Measurements from ENCODE around the gene ARHGAP6. TPM values are rescaled to one million over a fixed set of nuclear protein-coding genes. Genes with fewer than 3 reads are reported as not detected.

Gene ARHGAP6
- 10 to 100 TPM in 1 of 2 donors, 1 to 10 TPM in 1; 5.7 to 11.8 TPM for total RNA-seq
- 4.8 TPM for polyA plus RNA-seq (ENCODE audit: insufficient read depth, low read depth, low replicate concordance)
- long read RNA-seq, donor 1, result 0 reads
- long read RNA-seq, donor 2, result 0 reads

DNA sequence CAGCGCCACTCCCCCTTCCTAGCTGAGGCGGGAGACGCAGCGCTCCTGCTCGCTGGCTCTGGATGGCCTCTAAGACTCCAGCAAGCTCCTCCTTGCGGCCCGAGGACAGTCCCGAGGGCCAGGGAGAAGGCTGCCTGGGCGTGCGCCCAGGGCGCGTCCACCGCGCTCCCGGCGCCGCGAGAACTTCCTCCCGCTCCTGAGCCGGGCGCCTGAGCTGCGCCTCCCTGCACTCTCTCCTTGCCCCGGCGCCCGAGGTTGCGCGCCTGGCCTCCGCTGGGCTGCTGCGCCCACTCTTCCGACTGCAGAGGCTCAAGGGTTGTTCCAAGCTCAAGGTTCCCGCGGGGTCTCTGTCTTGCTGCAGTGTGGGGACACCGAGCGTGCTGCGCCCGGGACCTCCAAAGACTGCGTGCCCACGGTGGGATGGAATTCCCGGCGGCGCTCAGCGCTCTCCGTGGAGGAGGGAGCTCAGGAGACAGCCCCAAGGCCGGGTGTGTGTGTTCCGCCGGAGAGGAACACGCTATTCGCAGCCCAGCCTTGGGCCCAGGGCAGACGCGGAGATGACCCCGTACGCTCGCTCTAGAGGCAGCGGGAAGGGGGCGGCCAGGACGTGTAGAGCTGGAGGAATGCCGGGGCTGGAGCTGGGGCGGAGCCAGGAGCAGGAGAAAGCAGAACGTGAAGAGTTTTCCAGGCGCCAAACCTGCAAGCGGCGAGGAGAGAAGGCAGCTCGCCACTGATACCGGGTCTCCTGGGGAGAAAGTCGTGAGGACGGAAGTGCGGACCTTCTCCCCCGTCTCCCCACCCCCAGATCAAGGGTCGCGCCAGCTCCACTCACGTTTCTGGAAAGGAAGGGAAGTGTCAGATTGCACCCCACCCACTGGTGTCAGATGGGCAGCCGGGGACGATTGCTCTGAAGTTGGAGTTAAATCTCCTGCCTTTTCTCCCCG is at the start of gene ARHGAP6:
Gene ARHGAP6 (minus strand): TSS at position 753 of the 944 bp plus-strand sequence. CDS start 1,092 bp downstream, outside the sequence.
- DNase-seq, result peak; percentile 50
- WGBS, 2 donors, result 2% methylated on average over 24 of the region's 74 CpGs; no CpG with 5 or more reads in 1 of the 2 donors
- H3K9me3 ChIP-seq, result no peaks in the 10 kb centered on the region
- H3K27me3 ChIP-seq, result no peaks in the 10 kb centered on the region
- TF ChIP-seq CTCF (IDR thresholded peaks at IDR 0.05) (no peak), POLR2A (IDR thresholded peaks at IDR 0.05) (no peak)
- H3K27ac ChIP-seq, result no peak within 1 kb of the TSS
- no peaks in the 10 kb centered on the region for H3K4me1 ChIP-seq
- H3K36me3 ChIP-seq (ENCODE audit: low read depth, missing control alignments), result no peaks in the 10 kb centered on the region
- H3K4me3 ChIP-seq, result peak within 1 kb of the TSS; percentile 21 to 38
- intact Hi-C loops (cut with DNase I; ENCODE audit: low total_unique reads), result no loop called here

DNA sequence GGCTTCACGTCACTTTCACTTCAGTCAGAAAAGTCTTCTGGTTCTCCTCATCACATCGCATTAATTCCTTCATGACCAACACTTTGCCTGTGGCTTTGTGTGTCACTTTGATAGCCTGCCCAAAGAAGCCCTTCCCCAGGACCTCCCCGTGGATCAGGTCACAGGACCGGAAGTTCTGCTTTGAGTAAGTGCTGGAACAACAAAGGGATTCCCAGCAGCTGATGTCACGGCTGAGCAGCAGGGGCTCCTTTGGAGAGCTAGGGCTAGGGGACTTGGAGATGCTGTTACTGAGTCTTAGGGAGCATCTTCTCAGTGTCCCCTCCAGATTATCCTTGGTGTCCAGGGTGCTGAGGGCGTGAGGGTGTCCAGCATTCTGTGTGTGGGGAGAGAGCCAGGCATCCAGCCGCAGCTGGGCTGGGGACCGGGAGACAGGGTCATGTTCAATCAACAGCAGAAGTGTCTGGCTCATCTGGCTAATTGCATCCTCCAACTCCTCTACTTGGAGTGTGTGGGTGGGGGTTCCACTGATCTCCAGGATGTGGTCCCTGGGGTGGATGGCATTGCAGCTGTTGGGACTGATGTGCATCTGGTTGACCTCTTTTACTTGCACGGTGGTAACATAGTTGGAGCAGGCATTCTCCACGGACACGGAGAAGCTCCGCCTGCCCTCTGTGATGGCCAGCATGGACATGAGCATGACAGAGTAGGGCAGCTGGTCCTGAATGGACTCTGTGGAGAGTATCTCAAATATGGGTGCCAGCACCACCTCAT is 39.2 kb upstream of the ARHGAP6 start:
- Histone ChIP-seq H3K27ac (no peak overlapping the region), H3K9me3 (no peaks in the 10 kb centered on the region), H3K36me3 (ENCODE audit: low read depth, missing control alignments) (no peaks in the 10 kb centered on the region), H3K4me3 (no peak overlapping the region), H3K27me3 (no peaks in the 10 kb centered on the region), H3K4me1 (peaks cover 3% of the 10 kb centered on the region)
- 72 to 83% methylated on average over 5 to 7 of the region's 12 CpGs for WGBS, 2 donors
- TF ChIP-seq POLR2A (IDR thresholded peaks at IDR 0.05) (no peak), CTCF (IDR thresholded peaks at IDR 0.05) (no peak)
- intact Hi-C loops (cut with DNase I; ENCODE audit: low total_unique reads), result no loop called here
- no peak for DNase-seq

DNA sequence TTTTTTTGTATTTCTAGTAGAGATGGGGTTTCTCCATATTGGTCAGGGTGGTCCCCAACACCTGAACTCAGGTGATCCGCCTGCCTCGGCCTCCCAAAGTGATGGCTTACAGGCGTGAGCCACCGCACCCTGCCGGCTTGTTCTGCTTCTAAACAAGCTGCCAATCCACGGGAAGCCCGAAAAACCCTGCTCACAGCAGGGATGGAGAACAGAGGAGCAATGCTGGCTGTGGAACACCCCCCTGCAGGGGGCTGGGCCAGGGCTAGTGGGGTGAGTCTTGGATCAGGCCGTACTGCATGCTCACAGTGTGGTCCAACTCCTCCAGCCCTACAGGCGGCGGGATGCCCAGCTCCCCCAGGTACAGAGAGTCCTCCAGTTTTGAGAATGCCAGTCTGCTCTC is 38.1 kb upstream of the ARHGAP6 start:
- Histone ChIP-seq H3K9me3 (no peaks in the 10 kb centered on the region), H3K4me1 (peaks cover 3% of the 10 kb centered on the region), H3K36me3 (ENCODE audit: low read depth, missing control alignments) (no peaks in the 10 kb centered on the region), H3K27ac (no peak overlapping the region), H3K4me3 (no peak overlapping the region), H3K27me3 (no peaks in the 10 kb centered on the region)
- intact Hi-C loops (cut with DNase I; ENCODE audit: low total_unique reads), result no loop called here
- DNase-seq, result no peak
- WGBS, 2 donors, result 92 to 100% methylated on average over 2 to 10 of the region's 10 CpGs
- TF ChIP-seq CTCF (IDR thresholded peaks at IDR 0.05) (no peak), POLR2A (IDR thresholded peaks at IDR 0.05) (no peak)

DNA sequence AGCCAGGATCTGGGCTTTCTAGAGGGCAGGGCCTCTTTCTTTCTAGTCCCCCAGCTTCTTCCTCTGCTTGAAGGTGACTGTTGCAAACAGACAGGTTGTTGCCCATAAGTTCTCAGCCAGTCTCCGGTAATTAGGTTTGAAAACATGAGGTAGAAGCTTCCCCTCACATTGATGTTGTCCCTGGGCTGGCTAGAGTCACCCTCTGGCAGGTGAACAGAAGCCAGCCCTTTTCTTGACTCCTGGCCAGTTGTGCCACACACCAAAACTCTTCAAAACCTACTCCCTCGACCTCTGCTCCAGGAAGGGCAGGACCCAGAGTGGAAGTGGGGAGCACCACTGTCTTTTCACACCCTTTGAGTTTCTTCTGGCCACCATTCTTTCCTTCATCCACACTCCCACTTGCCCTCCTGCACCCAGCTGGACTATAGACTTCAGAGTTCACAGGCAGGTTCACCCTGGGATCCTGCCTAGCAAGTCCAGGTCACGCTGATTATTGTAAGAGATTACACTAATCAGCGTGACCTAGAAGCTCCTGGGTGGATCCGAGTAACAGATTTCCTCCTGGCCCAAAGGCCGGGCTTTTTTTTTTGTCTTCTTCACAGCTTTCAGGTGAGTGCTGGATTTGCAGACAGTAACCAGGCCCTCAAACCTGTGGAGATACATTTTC is 37.4 kb upstream of the ARHGAP6 start:
- 76 to 82% methylated on average over 4 to 6 of the region's 6 CpGs for WGBS, 2 donors

More for the DNA sequence above, 37.4 kb upstream of the ARHGAP6 start:
- H3K4me1 ChIP-seq, result peaks cover 3% of the 10 kb centered on the region
- no peaks in the 10 kb centered on the region for H3K36me3 ChIP-seq (ENCODE audit: low read depth, missing control alignments)
- no peak overlapping the region for H3K4me3 ChIP-seq
- H3K27me3 ChIP-seq, result no peaks in the 10 kb centered on the region
- no peak overlapping the region for H3K27ac ChIP-seq
- no peak for DNase-seq
- H3K9me3 ChIP-seq, result no peaks in the 10 kb centered on the region
- intact Hi-C loops (cut with DNase I; ENCODE audit: low total_unique reads), result no loop called here
- no peak for TF ChIP-seq CTCF (IDR thresholded peaks at IDR 0.05)
- no peak for TF ChIP-seq POLR2A (IDR thresholded peaks at IDR 0.05)
